HG02943 (cell line): ENCODE results near the gene NDC1.

Experiments
- ATAC-seq: cut with Tn5 transposase; IDR thresholded peaks from one replicate; pipeline ENCODE4 v1.9.1; 2021; ENCODE audit warnings: mild to moderate bottlenecking, low read depth, moderate library complexity; ENCODE audit not compliant: unreplicated experiment

The NDC1 gene

DNA sequence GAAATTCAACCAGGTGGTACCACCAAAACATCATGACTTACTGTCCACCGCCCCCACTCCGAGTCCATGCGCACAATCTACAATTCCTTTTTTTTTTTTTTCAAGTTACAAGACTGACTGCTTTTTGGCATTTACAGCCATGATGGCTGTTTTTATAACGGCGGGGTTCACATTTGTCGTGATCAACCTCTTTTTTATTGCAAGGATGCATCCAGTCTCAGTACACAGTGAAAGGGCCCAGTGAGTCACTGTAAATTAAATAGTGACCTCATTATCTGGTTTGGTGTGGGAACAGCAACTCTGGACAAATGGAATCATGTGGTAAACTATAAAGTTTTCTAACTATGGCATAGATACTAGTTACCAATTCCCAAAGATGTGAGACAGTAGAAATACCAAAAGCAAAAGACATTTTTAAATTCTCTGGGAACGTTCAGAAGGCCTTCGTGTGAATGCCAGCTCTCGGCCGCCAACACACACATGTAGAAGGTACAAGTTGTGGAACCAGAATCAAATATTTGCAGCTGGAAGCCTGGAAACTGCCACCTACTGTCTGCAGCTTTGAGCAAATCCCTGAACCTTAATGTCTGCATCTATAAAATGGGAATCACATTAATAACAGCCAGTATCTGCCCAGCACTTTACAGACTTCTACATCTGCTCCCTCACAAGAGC is 104.0 kb downstream of the NDC1 start:
- no peak for ATAC-seq

DNA sequence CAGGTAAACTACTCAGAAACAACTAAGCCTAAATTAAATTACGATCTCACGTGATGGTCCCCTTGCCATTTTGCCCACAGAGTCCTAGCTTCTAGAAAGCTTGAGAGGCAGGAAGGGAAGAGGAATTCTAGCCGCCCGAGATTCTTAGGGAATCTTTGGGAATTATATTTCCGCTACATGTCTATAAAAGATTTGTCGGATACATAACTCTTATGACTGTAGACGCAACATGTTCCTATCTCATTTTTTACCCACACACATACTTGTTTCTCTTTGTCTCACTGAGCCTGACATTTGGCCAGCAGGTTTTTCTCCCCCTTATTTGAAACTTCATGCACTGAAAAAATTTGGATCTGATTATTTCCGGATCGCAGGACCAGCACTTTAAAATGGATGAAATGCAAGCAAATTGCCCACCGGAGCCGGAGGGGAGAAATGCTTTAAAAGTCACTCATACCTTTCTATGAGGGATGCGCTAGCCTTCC is 104.6 kb downstream of the NDC1 start:
- no peak for ATAC-seq

DNA sequence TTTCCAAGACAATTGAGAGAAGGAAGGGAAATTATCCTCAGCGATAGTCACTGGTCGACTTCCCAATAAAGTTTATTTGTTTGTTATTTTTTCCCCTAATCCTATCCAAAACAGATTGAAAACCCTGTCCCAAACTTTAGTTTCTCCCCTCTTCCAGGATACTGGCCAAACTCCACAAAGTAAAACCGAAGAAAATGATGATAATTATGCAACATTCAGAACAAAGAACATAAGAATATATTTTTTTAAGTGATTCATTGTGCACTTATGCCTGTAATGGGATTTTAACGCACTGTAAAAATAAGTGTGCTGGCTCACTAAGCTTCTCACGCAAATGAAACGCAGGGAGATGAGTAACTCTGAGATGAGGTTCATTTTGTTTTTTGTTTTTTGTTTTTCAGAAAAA is 105.2 kb downstream of the NDC1 start:
- no peak for ATAC-seq

DNA sequence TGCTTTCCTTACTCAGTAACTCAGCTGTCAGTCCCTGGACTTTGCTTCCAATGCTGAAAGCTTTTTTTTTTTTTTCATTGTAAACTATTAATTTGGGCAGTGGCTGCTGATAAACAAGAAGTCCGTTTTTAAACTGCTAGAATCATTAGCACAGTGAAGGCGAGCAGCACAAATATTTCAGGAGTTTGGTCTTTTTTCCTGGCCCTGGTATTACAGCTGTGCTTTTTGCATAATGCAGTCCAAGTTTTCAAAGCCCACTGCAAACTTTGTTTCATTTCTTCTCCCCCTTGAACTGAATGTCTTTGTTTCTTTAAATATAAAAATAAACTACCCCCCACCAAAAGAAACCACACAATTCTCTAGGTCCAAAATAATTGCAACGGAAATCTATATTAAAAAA is 105.7 kb downstream of the NDC1 start:
- no peak for ATAC-seq

DNA sequence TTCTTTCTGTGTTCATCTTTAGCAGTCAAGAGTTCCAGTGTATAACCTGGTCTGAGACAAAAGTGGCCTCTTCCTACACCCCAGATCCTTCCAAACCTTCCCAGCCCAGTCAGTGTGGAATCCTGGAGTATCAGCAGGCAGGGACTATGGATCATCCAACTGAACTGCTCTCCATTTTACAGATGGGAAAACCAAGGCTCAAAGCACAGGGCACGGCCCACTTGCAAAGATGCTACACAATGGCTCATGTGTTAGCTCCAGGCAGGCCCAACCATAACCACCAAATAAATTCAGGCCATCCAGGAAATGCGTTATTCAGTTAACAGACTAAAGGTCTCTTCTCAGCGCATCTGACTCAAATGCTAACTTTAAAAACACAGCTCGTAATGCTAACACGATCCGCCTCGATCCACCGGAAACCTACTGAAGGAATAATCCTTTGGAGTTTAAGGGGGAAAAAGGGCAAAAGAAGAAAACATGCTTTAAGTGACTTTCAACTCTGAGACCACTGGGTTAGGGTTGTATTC is 106.3 kb downstream of the NDC1 start:
- ATAC-seq = no peak

DNA sequence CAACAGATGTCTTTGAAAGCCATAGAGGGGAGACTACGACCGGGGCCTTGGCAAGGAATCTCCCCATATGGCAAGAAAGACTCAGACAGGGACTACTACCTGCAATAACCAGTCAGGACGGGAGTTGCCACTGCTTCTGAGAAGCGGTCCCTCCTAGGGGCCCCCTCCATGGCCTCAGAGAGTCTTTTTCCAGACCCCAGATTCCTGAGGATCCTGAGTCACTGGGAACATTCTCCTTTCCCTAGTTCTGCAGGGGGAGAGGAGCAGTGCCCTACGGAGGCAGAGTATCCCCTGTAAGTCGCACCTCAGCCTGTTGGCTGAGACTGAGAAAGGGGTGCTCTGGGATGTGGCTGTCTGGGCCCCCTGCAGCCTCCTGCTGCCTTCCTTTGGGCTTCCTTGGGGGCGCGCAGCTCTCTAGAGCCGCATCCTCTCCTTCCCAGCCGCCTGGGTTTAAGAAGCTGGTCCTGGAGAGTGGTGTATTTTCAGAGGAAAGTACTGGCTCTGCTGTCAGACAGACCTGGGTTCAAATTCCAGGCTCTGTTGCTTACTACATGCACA is 107.0 kb downstream of the NDC1 start:
- no peak for ATAC-seq

DNA sequence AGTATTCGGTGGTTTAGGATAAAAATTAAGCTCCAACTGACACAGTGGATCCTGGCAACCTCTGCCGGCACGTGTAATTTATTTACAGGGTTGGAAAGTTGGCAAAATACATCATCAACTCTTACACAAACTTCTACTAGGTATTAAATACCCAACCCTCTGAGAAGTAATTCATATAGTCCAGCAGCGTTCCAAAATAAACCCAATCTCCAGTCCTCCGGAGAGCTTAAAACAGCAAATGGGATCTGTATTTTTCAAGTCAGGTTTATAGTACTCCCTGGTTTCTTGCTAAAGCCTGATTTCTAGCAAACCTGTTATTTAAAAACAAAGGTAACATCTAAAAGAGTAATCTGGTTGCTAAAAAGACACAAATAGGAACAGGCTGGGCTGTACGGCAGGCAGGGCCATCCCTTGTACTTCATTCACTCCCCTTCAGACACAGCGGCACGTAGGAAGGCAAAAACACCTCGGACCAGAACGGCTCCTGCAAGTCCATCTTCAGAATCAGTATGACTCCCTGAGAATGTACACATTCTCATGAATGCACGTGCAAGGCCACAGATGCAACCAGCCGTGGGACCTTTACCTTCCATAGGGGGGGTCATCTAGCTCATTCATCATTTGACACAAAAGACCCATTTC is 107.8 kb downstream of the NDC1 start:
- ATAC-seq = no peak

DNA sequence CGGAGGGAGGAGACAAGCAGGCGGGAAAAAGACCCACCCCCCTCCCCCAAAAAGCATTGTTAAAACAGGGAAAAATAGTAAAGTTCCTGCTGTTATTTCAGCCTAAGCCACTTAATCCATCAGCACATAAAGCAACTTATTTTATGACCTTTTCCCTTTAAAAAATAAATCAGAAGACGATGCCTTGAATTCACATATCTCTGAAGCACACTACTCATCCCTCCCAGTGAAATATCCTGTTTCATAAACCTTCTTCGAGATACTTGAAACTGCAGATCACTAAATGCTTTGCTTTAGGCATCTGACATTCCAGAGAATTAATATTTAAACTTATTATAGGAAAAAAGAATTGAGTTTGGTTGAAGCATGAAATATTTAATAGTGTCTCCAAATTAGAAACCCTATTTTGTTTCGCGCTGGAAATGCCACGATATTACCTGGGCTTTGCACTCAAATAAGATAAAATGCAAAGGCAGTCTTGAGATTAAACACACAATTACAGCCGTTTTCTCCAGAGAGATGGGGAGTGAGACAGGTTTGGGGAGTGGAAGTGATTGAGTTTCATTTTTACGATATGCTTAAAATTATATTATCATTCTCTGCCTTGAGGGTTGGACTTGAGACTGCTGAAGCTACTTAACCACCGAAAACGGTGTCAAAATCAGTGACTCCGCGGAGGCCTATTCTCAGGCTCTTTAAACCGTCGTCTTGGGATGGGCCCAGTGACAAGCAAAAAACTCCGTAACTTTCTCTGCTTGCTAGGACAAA is 108.5 kb downstream of the NDC1 start:
- ATAC-seq = no peak

DNA sequence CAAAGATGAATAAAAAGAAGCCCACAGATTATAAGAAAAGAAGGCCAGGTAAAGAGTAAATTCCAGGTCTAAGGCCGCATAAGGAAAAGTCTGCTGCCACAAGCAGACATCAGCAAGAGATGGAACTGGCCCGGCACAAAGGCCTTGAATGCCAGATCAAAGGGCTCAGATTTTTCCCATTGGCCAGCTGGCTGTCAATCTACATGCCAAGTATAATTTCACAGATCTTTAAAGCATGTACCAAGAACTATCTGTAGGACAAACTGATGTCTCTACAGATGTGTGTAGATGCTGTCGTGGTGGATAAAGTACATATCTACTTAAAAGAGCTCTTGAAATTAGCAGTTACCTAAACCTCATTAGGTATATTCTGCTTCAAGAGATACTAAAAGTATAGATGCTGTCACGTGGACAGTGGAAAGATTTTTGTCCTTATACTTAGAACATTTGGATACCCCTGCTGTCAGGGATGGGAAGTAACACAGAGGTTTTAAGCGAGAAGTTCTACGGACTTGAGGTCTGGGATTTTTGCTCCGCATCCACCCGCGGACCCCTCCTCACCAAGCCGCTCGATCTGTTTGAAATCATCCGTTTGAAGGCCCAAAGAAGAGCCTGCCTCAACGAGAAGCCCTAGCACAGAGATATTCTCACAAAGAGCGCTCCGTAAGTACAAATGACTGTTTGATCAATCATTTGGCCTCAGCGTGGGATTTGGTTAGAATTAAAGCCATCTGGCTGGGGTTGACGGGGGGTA is 109.2 kb downstream of the NDC1 start:
- ATAC-seq = no peak

DNA sequence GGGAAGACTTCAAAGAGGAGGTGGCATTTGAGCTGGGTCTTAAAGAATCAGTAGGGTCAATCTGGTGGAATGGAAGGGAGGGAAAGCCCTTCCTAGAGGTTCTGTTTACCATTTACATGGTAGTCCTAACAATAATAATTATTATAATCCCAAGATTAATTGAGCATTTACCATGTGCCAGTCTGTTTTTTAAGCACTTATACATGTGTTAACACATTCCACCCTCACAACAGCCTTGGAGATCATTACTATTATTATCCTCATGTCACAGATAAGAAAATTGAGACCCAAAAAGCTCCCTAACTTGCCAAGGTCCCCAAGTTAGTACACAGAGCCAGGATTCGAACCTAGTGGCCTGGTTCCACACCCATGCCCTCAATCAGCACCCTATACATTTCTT is 109.9 kb downstream of the NDC1 start:
- ATAC-seq = no peak

DNA sequence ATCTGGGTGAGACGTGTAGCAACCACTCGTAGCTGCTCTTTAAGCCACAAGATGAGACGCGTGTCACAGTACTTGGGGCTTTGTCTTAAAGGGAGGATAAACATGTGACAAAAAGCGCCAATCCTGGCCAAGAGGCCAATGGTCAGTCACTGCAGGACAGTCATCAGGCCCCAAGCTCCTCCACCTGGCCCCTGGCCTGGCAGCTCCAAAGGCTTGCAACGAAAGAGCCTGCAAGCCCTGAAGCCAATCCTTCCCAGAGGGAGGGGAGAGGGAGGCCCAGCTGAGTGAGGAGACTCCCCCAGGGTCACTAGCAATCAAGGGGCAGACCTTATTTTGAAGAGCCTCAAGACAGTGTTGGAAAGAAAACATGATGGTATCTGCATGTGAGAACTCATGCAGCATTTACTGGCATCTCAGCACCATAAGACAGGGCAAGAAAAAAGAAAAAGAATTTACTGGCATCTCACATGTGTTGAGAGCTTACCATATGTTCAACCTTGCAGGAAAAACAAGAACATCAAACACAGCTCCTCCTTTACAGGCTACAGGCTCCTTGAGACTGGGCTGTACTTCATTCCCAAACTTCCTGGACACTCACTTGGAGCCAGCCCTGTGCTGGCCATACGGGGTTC is 110.5 kb downstream of the NDC1 start:
- ATAC-seq = no peak

DNA sequence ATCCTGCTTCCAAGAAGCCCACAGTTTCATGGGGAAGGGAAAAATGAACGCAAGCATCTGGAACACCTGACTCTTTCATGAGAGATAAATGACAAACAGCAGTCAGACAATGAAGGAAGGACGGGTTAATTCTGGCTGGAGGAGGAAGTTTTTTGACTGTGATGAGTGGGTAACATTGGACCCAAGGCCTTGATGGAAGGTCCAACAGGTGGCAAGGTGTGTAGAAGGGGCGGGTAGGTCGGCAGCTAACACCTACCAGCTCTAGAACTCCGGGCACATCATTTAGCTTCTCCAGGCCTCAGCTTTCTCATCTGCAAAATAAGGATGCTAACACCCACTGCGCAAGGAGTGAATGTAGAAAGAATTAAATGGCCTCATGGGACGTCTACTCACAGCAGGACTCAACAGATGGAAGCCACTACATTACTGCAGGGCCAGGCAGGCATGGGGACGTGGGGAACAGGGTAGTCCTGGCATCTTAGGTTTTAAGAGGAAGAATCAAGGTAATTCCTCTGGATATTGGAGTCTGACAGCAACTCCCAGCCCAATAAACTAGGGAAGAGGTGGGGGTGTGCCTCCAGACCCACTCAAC is 112.0 kb downstream of the NDC1 start:
- ATAC-seq = no peak

DNA sequence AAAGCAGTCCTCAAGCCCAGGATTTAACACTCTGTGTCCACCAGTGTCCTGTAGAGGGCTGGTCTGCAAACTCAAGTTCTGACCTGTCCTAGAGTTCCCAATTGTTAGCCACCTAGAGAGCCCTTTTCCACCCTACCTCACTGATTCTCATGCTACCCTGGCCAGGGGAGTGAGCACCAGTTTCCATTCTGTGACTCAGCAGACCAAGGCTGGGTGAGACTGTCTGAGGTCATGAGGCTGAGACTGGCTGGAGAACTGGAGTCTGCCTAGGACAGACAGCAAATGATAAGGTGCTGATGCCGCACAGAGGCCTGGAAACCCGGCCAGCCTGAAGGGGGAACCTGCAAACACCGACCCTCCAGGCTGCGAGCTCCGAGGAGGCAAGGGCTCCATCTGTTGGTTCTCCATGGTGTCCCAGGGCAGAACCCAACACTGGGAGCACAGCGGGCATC is 112.8 kb downstream of the NDC1 start:
- no peak for ATAC-seq

DNA sequence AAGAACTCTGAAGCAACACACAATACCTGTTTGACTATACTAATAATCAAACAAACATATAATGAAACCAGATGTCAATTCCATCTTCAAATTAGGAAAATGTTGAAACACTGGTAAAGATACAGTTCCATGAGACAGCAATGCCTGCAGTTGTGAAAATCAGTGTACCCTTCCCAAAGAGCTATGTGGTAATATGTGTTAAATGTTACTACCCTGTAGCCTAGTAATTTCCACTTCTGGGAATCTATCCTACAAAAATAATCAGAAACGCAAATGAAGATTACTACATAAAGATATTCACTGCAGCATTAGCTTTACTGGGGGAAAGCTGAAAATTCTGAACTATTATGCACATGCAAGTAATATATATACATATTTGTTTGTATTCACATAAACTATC is 116.1 kb downstream of the NDC1 start:
- ATAC-seq = no peak

DNA sequence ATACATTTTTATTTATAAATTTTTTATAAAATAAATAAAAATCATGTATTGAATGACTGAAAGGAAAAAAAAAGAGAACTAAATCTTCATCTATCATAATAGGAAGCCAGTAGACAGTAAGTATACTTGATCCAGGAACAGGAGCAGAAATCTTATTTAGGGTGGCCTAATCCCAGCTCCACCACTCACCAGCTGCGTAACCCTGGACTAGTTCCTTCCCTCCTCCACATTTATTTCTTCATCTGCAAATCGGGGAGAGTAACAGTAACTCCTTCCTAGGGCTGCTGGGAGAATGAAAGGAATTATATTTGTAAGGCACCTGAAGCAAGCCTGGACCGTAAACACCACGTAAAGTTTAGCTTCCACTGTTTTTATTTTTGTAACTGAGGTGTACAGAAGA is 117.0 kb downstream of the NDC1 start:
- ATAC-seq = no peak

DNA sequence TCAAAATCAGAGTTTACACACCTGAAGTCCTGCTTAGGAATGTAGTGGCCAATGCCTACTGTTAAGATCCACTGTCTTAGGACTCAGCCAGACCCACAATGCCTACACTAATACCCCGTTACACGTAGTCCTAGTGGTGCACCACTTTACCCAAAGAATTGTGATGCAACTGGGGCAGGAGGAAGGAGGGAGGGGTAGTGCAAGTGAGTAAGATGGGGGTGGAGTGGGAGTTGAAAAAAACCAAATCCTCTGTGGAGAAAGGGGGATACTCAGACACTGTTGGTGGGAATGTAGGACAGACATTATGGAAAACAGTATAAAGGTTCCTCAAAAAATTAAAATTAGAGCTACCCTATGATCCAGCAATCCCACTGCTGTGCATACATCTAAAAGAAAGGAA is 118.6 kb downstream of the NDC1 start:
- ATAC-seq = no peak

DNA sequence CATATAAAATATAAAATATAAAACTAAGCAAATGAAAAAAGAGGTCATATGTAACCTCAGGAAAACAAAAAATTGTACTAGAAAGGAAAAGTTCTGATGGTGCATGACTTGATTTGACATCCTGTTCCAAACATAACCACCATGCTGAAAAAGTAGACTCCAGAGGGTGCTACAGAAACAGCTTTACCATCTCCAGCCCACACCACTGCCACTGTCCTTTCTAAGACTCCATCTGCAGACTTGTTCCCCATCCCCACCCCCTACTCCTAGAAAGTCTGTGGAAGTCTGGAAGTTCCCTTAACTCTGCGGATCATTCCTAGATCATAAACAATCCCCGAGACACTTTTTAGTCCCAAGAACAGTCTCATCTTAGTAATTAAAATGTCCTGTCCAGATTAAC is 119.7 kb downstream of the NDC1 start:
- no peak for ATAC-seq

DNA sequence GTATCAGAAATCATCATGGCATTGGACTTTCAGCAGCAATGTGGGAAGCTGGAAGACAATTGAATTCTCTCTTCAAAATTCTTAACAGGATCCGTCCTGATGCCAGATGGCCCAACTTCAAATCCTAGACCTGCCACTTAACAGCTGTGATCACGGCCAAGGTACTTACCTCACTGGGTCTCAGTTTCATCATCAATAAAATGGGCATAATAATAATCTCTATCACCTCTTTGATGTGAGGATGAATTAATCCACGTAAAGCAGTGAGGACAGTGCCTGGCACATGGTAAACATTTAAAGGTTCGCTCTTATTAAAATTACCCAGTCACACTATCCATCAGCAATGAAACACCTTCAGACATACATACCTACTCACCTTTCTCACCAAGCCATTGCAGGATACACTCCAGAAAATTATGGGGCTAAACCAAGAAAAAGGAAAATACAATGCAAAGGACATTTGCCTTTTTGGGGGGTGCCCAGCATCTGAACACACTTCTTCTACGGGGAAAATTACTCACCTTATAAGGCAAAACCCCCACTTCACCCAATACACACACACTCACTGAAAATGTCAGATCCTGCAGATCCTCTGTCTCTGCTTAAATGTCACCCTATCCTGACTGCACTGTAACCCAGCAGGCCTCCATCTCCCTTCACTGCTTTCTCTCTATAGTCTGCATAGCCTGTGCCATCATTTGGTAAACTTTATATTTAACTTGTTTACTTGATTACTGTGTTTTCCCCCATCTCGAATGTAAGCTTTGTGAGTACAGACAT is 120.9 kb downstream of the NDC1 start:
- no peak for ATAC-seq

DNA sequence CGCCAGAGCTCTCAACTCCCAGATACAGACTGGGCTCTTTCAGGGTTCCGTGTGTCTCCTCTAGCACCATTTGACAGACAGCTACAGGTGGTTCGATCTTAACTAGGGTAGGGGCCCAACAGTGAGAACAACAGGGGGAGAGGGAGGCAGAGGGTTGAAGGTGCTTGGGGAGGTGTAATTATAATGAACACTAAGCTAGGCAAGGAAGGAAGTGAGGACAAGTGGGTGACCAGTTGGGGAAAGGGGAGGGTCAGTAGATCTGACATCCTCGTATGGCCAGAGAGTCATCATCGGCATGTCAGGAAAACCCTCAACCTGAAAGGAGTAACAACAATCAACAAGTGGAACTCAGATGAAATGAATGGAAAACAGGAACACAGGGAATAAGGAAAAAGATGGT is 121.9 kb downstream of the NDC1 start:
- no peak for ATAC-seq
